ENCODE data around the gene CHID1.

The CHID1 gene

GRCh38 chr11:907668-908067 is 2.9 kb downstream of the CHID1 start:
- DNase-seq, result no peak

GRCh38 chr11:905952-906351 is 4.7 kb downstream of the CHID1 start:
- no peak for DNase-seq

DNA sequence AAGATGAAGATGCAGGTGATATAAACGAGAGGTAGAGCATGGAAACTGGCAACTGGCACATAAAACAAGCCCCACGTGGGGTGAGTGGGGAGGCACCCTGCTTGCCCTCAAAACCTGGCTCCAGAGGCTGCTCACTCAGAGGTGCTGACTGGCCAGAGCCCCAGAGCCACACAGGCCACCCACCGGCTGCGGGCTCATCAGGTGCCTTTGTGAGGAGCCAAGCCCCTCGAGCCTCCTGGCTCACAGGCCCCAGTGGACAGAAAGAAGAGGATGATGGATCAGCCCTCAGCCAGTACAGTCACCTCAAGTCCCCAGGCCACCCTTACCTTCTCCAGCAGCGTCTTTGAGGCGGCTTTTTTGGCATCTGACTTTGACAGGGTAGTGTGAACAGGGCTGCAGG is 6.2 kb downstream of the CHID1 start:
- DNase-seq, result no peak

- DNase-seq, result no peak
These were observed 9.1 kb downstream of the CHID1 start for GRCh38 chr11:901452-902061.

DNA sequence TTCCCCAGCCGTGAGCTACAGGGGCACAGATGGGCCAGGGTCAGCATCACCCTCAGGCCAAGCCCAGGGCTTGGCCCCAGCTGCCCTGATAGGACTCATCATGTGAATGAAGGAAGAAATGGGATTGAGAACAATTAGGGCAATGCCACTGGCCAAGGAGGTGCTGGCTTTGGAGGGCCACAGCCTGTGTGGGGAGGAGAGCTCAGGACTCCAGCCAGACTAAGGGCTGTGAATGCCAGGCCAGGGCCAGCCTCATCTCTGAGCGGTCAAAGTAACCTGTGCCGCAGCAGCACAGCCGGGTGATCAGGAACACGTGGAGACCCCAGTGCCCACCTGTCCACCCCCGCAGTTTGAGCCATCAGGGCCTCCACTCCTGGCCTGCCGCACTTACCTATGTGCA is 10.1 kb downstream of the CHID1 start:
- DNase-seq, result no peak

DNA sequence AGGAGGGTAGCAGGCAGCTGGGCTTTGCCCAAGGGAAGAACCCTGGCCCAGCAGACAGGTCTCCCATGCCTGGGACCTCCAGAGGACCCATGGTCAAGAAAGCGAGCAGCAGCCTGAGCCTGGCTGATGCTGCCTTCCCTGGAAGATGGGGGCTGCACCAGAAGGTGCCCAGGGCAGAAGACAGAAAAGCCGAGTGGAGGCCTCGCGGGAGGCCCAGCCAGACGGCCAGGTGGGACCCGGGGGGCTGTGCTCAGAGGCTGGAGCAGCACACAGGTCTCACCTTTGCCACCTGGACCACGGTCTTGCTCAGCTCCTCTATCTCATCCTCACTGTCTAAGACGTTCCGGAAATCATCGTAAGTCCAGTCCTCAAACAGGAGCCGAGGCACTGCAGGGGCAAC is 10.9 kb downstream of the CHID1 start:
- no peak for DNase-seq

- DNase-seq, result peak; percentile 19
These were observed 11.9 kb downstream of the CHID1 start for GRCh38 chr11:898540-899190.

- peak; percentile 22 for DNase-seq
These were observed 12.5 kb downstream of the CHID1 start for GRCh38 chr11:898143-898511.

GRCh38 chr11:897253-898142 is 13.1 kb downstream of the CHID1 start:
- no peak for DNase-seq

- DNase-seq, result no peak
These were observed 15.1 kb downstream of the CHID1 start for GRCh38 chr11:895331-896110.

DNA sequence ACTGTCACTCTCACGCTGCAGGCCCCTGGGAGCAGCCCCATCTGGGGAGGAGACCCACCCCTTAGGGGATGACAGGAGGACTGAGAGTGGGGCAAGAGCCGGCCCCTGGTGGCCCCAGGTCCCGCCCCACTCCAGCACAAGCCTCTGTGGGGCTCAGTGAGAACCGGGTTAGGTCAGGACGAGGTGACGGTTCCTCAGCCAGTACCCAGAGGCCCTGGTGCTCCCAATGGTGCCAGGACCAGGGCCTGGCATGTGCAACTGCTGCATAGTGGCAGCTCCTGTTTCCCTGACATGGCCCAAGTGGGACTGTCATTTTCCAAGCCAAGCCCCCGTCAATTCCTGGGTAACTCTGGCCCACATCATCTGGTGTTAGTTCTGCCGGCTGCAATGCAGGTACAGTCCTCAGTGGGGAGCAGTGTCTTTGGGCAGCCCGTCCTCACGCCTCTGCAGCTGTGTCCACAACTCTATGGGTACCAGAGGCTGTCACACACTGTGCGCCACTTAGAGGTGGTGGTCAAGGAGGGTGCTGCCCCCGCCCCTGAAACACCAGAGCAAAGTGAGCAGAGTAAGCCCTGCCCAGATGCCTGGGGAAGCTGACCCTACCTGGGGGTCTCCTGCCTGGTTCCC is 15.9 kb downstream of the CHID1 start:
- no peak for DNase-seq

- DNase-seq, result no peak
These were observed 17.5 kb downstream of the CHID1 start for GRCh38 chr11:893008-893654.

DNA sequence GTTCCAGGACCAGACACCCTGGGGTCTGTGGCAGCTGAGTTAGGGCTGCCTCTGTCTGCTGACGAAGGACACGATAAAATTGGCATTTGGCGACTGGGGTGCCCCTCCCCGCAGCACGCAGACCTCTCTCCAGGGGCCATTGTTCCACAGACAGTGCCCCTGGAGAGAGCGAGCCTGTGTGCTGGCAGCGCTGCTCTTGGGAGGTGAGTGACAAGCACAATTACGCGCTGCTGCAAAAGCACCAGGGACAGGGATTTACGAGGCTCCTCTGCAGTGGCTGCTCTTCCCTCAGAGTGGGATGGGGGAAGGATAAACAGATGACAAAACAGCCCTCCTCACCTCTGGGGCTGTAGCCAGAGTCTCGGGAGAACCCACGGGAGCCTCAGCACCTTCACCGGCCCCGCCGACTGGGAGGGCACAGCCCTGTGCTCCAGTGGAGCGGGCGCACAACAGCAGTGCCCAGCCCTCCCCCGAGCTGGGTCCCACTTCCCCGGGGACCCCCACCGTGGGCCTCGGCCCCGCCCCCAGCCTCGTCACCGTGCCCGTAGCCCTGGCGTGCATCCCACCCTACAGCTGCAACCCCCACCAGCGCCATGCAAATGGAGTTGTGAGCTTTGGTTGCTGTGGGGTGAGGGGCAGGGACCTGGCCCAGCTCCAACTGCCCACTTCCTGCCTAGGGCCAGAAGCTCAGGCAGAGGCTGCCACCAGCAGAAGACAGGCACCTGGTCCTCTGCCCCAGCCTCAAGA is 19.6 kb downstream of the CHID1 start:
- no peak for DNase-seq

- DNase-seq, result no peak
These were observed 20.7 kb downstream of the CHID1 start for GRCh38 chr11:889687-890475.

DNA sequence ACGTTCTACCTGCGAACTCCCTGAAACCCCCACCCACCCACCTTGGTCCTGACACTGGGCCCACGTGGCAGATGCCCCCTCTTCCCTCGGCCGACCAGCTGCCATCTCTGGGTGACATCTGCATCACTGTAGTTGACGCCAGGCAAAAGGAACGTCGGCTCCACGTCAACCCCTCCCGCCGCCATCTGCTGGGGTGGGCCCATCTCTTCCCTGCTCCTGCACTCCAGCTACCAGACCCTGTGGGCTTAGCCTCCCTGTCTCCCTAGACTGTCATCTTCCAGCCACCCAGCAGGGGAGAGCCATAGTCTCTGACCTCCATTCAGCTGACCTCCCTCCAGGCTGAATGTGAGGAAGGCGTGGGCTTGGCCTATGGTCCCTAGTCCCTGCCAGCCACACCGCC is 21.4 kb downstream of the CHID1 start:
- no peak for DNase-seq

- no peak for DNase-seq
These were observed 22.0 kb downstream of the CHID1 start for GRCh38 chr11:888310-889212.

GRCh38 chr11:887589-887988 is 23.0 kb downstream of the CHID1 start:
- DNase-seq, result no peak

DNA sequence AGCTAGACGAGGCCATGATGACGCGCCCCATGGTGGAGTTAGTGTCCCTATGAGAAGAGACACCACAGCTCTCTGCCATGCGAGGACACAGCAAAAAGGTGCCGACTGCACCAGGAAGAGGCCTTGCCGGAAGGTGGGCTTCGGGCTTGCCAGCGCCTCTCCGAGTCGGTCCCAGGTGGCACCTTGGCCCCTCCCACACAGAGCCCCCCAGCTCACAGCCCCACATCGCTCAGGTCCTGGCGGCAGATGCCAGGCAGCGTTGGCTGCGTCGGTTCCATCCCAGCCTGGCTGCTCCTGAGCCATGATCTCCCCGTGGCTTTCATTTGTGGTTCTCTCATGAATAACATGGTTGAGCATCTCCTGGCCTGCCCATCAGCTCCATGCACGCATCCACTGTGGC is 24.0 kb downstream of the CHID1 start:
- no peak for DNase-seq

DNA sequence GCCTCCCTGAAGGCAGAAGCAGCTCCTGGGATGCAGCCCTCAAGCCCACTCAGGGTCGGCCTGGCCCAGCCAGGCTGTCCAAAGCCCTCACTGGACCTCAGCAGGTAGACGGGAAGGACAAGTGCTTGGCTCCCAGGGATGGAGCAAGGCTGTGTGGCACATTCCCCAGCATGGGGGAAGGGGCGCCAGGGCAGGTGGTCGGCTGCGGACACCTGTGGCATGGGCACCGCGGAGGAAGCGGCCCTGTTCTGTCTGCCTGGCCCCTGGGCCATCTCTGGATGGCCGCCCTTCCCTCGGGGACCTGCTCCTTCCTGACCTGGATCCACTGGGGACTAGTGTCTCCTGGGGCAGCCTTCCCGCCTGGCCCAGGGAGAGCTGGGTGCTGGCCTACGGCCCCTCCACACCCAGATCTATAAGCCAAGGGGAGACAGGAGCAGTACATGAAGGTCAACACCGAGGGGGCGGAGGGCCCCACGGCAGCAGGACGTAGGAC is 26.0 kb downstream of the CHID1 start:
- no peak for DNase-seq

Measured in EL (cell line).